HG03354 (cell line): ENCODE results near the gene RPS6KA5.

ENCODE experiments used
- ATAC-seq: cut with Tn5 transposase; IDR thresholded peaks from one replicate; pipeline ENCODE4 v1.9.1; 2021; ENCODE audit warnings: mild to moderate bottlenecking; ENCODE audit not compliant: unreplicated experiment, poor library complexity, severe bottlenecking

The RPS6KA5 gene

DNA sequence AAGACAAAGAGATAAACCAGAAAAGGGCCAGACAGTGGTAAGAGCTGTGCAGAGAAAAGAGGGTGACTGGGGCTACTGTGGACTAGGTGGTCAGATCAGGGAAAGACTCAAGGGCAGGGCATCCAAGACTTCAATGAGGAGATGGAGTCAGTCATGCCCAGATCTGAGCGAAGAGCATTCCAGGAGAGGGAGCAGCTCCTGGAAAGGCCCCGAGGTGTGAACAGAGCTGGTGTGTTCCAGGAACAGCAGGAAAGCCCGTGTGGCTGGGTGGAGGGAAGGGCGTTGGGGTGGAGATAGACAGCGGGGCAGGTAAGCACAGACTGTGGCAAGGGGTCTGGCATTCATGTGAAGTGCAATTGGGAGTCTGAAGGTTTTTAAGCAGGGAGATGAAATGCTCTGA, 261.0 kb downstream of the RPS6KA5 start:
- ATAC-seq: no peak

DNA sequence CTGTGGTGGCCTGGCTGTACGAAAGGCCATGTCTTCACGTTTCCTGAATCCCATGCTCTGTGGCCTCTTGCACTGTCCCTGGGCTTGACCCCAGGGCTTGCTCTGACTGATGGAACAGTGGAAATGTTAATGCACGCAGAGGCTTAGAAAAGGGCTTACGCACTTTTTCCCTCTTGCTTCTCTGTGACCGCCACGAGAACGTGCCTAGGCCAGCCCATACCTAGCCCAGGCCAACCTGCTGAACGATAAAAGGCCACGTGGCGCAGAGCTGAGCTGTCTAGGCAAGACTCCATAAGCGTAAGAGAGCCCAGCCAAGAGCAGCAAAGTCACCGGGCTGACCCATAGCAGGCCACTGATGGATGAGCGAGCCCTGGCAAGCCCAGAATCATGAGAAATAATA, 262.5 kb downstream of the RPS6KA5 start:
- ATAC-seq: no peak
